Cardiac muscle cell (in vitro differentiated cells and primary cell): ENCODE results near the gene FHIT. TPM values are rescaled to one million over a fixed set of nuclear protein-coding genes. Genes with fewer than 3 reads are reported as not detected.

Experiments
- DNase-seq, 2 donors: peaks; one replicate each; pipeline versions ENCODE4 v3.0.0 to v3.0.0-alpha.2; 2010 to 2017; ENCODE audit warnings: low read depth in 1 of 2, low spot score in 1 of 2
- H3K27ac ChIP-seq: fragments of 200-600 bp; sonication (generic); 2 replicates; pipeline ENCODE4 v1.5.1; 2016
- H3K27me3 ChIP-seq: fragments of 200-600 bp; sonication (generic); 2 replicates; pipeline ENCODE4 v1.6.0; 2016; ENCODE audit warnings: control low read depth
- H3K36me3 ChIP-seq: fragments of 200-600 bp; sonication (generic); 2 replicates; pipeline ENCODE4 v1.5.1; 2016; ENCODE audit warnings: control low read depth
- H3K4me1 ChIP-seq: fragments of 200-600 bp; sonication (generic); 2 replicates; pipeline ENCODE4 v1.8.1; 2017; ENCODE audit warnings: low read depth, mild to moderate bottlenecking, mixed run types
- H3K4me3 ChIP-seq: fragments of 200-600 bp; sonication (generic); 2 replicates; pipeline ENCODE4 v1.5.1; 2016; ENCODE audit warnings: mild to moderate bottlenecking
- H3K9me3 ChIP-seq: fragments of 200-600 bp; sonication (generic); 2 replicates; pipeline ENCODE4 v1.5.1; 2017; ENCODE audit warnings: low read depth, mild to moderate bottlenecking, control low read depth
- polyA plus RNA-seq: library from polyadenylated mRNA; unstranded; fragments of >200 nt; fragmentation: Nextera tagmentation; extraction: Ambion mirVana; gene quantifications from 2 replicates; pipeline ENCODE4 v1.2.1, GENCODE V29; 2016
- total RNA-seq: library from RNA; depleted of rRNA; stranded (reverse); fragments of >200 nt; gene quantifications from 2 replicates; pipeline ENCODE4 v1.2.3, GENCODE V29; 2016
- TF ChIP-seq, protein P1 (sequence below): IDR thresholded peaks from 2 replicates; pipeline ENCODE4 v1.5.1; 2012; ENCODE audit warnings: low read depth, mild to moderate bottlenecking, low read length

The FHIT gene
- total and polyA plus RNA-seq, 2 experiments from 2014 or later, result 6.9 to 12.5 TPM

GRCh38 chr3:59865351-59865750 lies 1385.9 kb downstream of the FHIT start:
- no peak for DNase-seq
- no peak overlapping the region for H3K4me3 ChIP-seq
- H3K9me3 ChIP-seq, result no peaks in the 10 kb centered on the region
- no peaks in the 10 kb centered on the region for H3K4me1 ChIP-seq
- no peak overlapping the region for H3K27ac ChIP-seq
- TF ChIP-seq, protein P1, sequence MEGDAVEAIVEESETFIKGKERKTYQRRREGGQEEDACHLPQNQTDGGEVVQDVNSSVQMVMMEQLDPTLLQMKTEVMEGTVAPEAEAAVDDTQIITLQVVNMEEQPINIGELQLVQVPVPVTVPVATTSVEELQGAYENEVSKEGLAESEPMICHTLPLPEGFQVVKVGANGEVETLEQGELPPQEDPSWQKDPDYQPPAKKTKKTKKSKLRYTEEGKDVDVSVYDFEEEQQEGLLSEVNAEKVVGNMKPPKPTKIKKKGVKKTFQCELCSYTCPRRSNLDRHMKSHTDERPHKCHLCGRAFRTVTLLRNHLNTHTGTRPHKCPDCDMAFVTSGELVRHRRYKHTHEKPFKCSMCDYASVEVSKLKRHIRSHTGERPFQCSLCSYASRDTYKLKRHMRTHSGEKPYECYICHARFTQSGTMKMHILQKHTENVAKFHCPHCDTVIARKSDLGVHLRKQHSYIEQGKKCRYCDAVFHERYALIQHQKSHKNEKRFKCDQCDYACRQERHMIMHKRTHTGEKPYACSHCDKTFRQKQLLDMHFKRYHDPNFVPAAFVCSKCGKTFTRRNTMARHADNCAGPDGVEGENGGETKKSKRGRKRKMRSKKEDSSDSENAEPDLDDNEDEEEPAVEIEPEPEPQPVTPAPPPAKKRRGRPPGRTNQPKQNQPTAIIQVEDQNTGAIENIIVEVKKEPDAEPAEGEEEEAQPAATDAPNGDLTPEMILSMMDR, result no peak
- no peaks in the 10 kb centered on the region for H3K27me3 ChIP-seq
- no peaks in the 10 kb centered on the region for H3K36me3 ChIP-seq

GRCh38 chr3:59862686-59863085 lies 1388.6 kb downstream of the FHIT start:
- no peaks in the 10 kb centered on the region for H3K36me3 ChIP-seq
- no peaks in the 10 kb centered on the region for H3K9me3 ChIP-seq
- no peaks in the 10 kb centered on the region for H3K27me3 ChIP-seq
- TF ChIP-seq, protein P1, result peak; percentile 5
- H3K4me1 ChIP-seq, result no peaks in the 10 kb centered on the region
- DNase-seq, result peak in 1 of 2 donors; percentile 91
- no peak overlapping the region for H3K4me3 ChIP-seq
- H3K27ac ChIP-seq, result no peak overlapping the region

GRCh38 chr3:59857589-59858346 lies 1393.5 kb downstream of the FHIT start:
- peak; percentile 87 to 92 for DNase-seq
- Histone ChIP-seq H3K27me3 (no peaks in the 10 kb centered on the region), H3K9me3 (no peaks in the 10 kb centered on the region), H3K36me3 (no peaks in the 10 kb centered on the region), H3K27ac (no peak overlapping the region), H3K4me3 (no peak overlapping the region), H3K4me1 (no peaks in the 10 kb centered on the region)
- TF ChIP-seq, protein P1, result peak; percentile 83

GRCh38 chr3:59856934-59857460 lies 1394.3 kb downstream of the FHIT start:
- Histone ChIP-seq H3K36me3 (no peaks in the 10 kb centered on the region), H3K27ac (no peak overlapping the region), H3K9me3 (no peaks in the 10 kb centered on the region), H3K4me1 (no peaks in the 10 kb centered on the region), H3K27me3 (no peaks in the 10 kb centered on the region), H3K4me3 (no peak overlapping the region)
- DNase-seq, result peak in 1 of 2 donors; percentile 8
- TF ChIP-seq, protein P1, result no peak

GRCh38 chr3:59854061-59854709 lies 1397.1 kb downstream of the FHIT start:
- Histone ChIP-seq H3K9me3 (no peaks in the 10 kb centered on the region), H3K27me3 (no peaks in the 10 kb centered on the region), H3K27ac (no peak overlapping the region), H3K4me1 (no peaks in the 10 kb centered on the region), H3K4me3 (no peak overlapping the region), H3K36me3 (no peaks in the 10 kb centered on the region)
- DNase-seq, result no peak
- TF ChIP-seq, protein P1, result no peak
